Caco-2 (cell line): ENCODE data around the gene ATXN7L1. TPM values are rescaled to one million over a fixed set of nuclear protein-coding genes. Genes with fewer than 3 reads are reported as not detected.

Experiments
- BruUV-seq: library from RNA; stranded (reverse); fragments of 400-500 nt; replicated peaks from 2 replicates; lab custom pipeline; 2021; lab: Mats Ljungman, UMichigan
- CTCF ChIA-PET: fragments of 300-600 bp; sonication (Branson Sonifier 250); formaldehyde crosslinking; loops from one replicate; lab custom pipeline; 2022; ENCODE audit warnings: antibody characterized with exemption; lab: Charles Lee
- POLR2A ChIA-PET: fragments of 300-600 bp; sonication (Branson Sonifier 250); formaldehyde crosslinking; loops from one replicate; lab custom pipeline; 2022; ENCODE audit warnings: antibody characterized with exemption; lab: Charles Lee
- DNase-seq, 2 experiments: peaks; one replicate each; pipeline versions ENCODE4 v3.0.0 to v3.0.0-alpha.2; 2020 to 2022
- H3K27me3 ChIP-seq: replicated peaks from 2 replicates; pipeline ENCODE4 v1.6.0; 2011; ENCODE audit warnings: low read length; ENCODE audit not compliant: control insufficient read depth, insufficient read depth
- H3K36me3 ChIP-seq: 2 replicates; pipeline ENCODE4 v1.5.1; 2011; ENCODE audit warnings: low read length; ENCODE audit not compliant: control insufficient read depth, insufficient read depth
- H3K4me1 ChIP-seq: fragments of 250-450 bp; sonication (Bioruptor Pico); 2 replicates; pipeline ENCODE4 v1.5.1; 2020; ENCODE audit warnings: mild to moderate bottlenecking
- H3K4me3 ChIP-seq: 2 replicates; pipeline ENCODE4 v1.5.1; 2011; ENCODE audit warnings: low read depth, mild to moderate bottlenecking, control low read depth, low read length
- H3K9me3 ChIP-seq: fragments of 250-450 bp; sonication (Bioruptor Pico); 2 replicates; pipeline ENCODE4 v1.5.1; 2020; ENCODE audit warnings: mild to moderate bottlenecking, moderate library complexity
- H3K27ac Mint-ChIP-seq: one replicate; pipeline ENCODE4 v1.8.0; 2022; ENCODE audit warnings: mixed read lengths; ENCODE audit not compliant: unreplicated experiment
- H3K27me3 Mint-ChIP-seq: one replicate; pipeline ENCODE4 v1.8.0; 2022; ENCODE audit warnings: mixed read lengths; ENCODE audit not compliant: insufficient read depth, unreplicated experiment
- H3K36me3 Mint-ChIP-seq: one replicate; pipeline ENCODE4 v1.8.0; 2022; ENCODE audit warnings: mild to moderate bottlenecking, mixed read lengths; ENCODE audit not compliant: insufficient read depth, unreplicated experiment
- H3K4me1 Mint-ChIP-seq: one replicate; pipeline ENCODE4 v1.8.0; 2022; ENCODE audit warnings: low read depth, mixed read lengths; ENCODE audit not compliant: unreplicated experiment
- H3K4me3 Mint-ChIP-seq: one replicate; pipeline ENCODE4 v1.8.0; 2022; ENCODE audit warnings: mild to moderate bottlenecking, moderate library complexity, mixed read lengths; ENCODE audit not compliant: unreplicated experiment
- H3K9me3 Mint-ChIP-seq: one replicate; pipeline ENCODE4 v1.8.0; 2022; ENCODE audit warnings: mixed read lengths; ENCODE audit not compliant: unreplicated experiment
- CTCF ChIP-seq, 2 experiments: fragments of 200-600 bp in 1 of 2; IDR thresholded peaks; 1 replicate in 1 of 2; 2 replicates in 1 of 2; pipeline versions ENCODE4 v1.5.1 to v1.8.0; 2011 to 2022; ENCODE audit warnings: antibody characterized with exemption in 1 of 2, control low read depth in 1 of 2, inconsistent platforms in 1 of 2, low read depth in 1 of 2, low read length in 1 of 2, mild to moderate bottlenecking in 1 of 2, moderate library complexity in 1 of 2; ENCODE audit not compliant: insufficient read depth in 1 of 2, severe bottlenecking in 1 of 2, unreplicated experiment in 1 of 2
- intact Hi-C: fragments of 100-400 bp; cut with micrococcal nuclease; formaldehyde crosslinking; loops from one replicate; pipeline ENCODE4 v1.10.0; 2022; ENCODE audit not compliant: unreplicated experiment
- total RNA-seq: library from RNA; stranded (reverse); gene quantifications from 2 replicates; pipeline ENCODE4 v1.2.3, GENCODE V29; 2022

The ATXN7L1 gene
- total RNA-seq, 1 experiment from 2014 or later, result 14.1 TPM

- Mint-ChIP-seq H3K36me3 (no peaks in the 10 kb centered on the region), H3K4me1 (peaks cover 12% of the 10 kb centered on the region), H3K4me3 (no peak overlapping the region), H3K27ac (no peak overlapping the region), H3K9me3 (no peaks in the 10 kb centered on the region), H3K27me3 (no peaks in the 10 kb centered on the region)
- no peaks in the 10 kb centered on the region for H3K9me3 ChIP-seq
- intact Hi-C loops, result no loop called here
- H3K36me3 ChIP-seq, result no peaks in the 10 kb centered on the region
- BruUV-seq, result no TSS peak
- peaks cover 18% of the 10 kb centered on the region for H3K4me1 ChIP-seq
- no peak overlapping the region for H3K4me3 ChIP-seq
- H3K27me3 ChIP-seq, result no peaks in the 10 kb centered on the region
- no peak for TF ChIP-seq CTCF (IDR thresholded peaks at IDR 0.05; ENCODE audit: insufficient read depth in 1 of 2, low read depth in 1 of 2, low read length in 1 of 2, severe bottlenecking in 1 of 2, unreplicated experiment in 1 of 2)
- ChIA-PET CTCF (no interaction called here), POLR2A (no interaction called here)
- DNase-seq, result no peak
Observed at GRCh38 chr7:105799677-105800076, 76.7 kb downstream of the ATXN7L1 start.

DNA sequence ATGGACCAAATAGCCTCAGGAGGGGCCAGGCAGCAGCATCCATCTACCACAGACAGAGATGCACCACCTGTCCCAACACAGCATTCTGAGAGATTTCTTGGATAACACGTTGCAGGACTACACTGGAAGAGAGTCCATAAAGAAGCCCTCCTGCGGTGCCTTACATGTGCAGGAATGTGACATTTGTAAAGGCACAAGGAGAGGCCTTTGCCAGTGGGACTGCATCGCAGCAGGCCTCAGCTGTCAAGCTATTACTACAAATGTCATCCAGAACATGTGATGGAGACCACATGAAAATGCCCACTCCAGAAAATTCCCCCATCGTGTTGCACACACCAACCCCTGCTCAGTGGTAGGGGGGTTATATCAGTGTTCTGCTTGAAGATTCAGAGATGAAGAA lies 77.4 kb downstream of the ATXN7L1 start:
- Mint-ChIP-seq H3K27me3 (no peaks in the 10 kb centered on the region), H3K27ac (no peak overlapping the region), H3K36me3 (no peaks in the 10 kb centered on the region), H3K4me3 (no peak overlapping the region), H3K9me3 (no peaks in the 10 kb centered on the region), H3K4me1 (peaks cover 11% of the 10 kb centered on the region)
- no peak for DNase-seq
- no TSS peak for BruUV-seq
- no peaks in the 10 kb centered on the region for H3K36me3 ChIP-seq
- no peaks in the 10 kb centered on the region for H3K27me3 ChIP-seq
- TF ChIP-seq CTCF (IDR thresholded peaks at IDR 0.05; ENCODE audit: insufficient read depth in 1 of 2, low read depth in 1 of 2, low read length in 1 of 2, severe bottlenecking in 1 of 2, unreplicated experiment in 1 of 2), result no peak
- ChIA-PET CTCF (no interaction called here), POLR2A (no interaction called here)
- peaks cover 18% of the 10 kb centered on the region for H3K4me1 ChIP-seq
- H3K4me3 ChIP-seq, result no peak overlapping the region
- no peaks in the 10 kb centered on the region for H3K9me3 ChIP-seq
- intact Hi-C loops, result no loop called here

DNA sequence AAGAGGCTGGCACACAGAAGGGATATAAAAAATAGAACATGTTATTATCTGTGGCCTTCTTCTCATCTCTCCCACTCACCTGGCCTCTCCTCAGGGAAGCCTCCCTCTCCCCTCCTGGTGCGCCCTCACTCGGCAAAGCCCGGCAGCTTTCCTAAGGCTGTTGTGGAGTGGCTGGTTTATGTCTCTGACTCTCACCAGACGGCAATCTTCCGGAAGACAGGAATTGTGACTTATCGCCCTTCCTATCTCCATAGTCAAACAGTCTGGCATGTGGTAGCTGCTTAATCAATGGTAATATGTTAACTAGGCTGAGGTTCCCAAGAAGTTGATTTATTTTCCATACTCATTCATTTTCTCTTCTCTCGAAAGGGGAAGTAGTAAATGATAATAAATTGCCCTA lies 78.7 kb downstream of the ATXN7L1 start:
- no peaks in the 10 kb centered on the region for H3K9me3 Mint-ChIP-seq
- intact Hi-C loops, result no loop called here
- Histone ChIP-seq H3K4me1 (peaks cover 4% of the 10 kb centered on the region), H3K4me3 (no peak overlapping the region), H3K36me3 (no peaks in the 10 kb centered on the region), H3K27me3 (no peaks in the 10 kb centered on the region), H3K9me3 (no peaks in the 10 kb centered on the region)
- no peak overlapping the region for H3K4me3 Mint-ChIP-seq
- H3K27me3 Mint-ChIP-seq, result no peaks in the 10 kb centered on the region
- DNase-seq, result no peak
- H3K4me1 Mint-ChIP-seq, result peaks cover 13% of the 10 kb centered on the region
- no TSS peak for BruUV-seq
- peaks cover 7% of the 10 kb centered on the region for H3K36me3 Mint-ChIP-seq
- H3K27ac Mint-ChIP-seq, result no peak overlapping the region
- POLR2A ChIA-PET, result no interaction called here
- TF ChIP-seq CTCF (IDR thresholded peaks at IDR 0.05; ENCODE audit: insufficient read depth in 1 of 2, low read depth in 1 of 2, low read length in 1 of 2, severe bottlenecking in 1 of 2, unreplicated experiment in 1 of 2), result no peak
- CTCF ChIA-PET, result no interaction called here
